ENCODE results near the gene SNAI1.
"Not testable (repeated sequence)": the region's sequence is repeated elsewhere in the genome, so short reads cannot be mapped to it uniquely, and the experiment has no call there.

The SNAI1 gene

GRCh38 chr20:49982346-49983122 is at the start of gene SNAI1:
TSS of gene SNAI1 (plus strand) at chr20:49982980. CDS start at chr20:49983060, 80 bp downstream.
- in situ Hi-C loops (cut with MboI; ENCODE audit: low sequenced_read_pairs), result loop anchor here (5.0 kb wide), 1 partner anchor 85 kb away; no protein-coding TSS in a partner anchor

GRCh38 chr20:49935746-49936152 is 47.0 kb upstream of the SNAI1 start:
- in situ Hi-C loops (cut with MboI; ENCODE audit: low sequenced_read_pairs), result no loop called here

- in situ Hi-C loops (cut with MboI; ENCODE audit: low sequenced_read_pairs), result no loop called here
Measured at GRCh38 chr20:49936153-49937026, 46.4 kb upstream of the SNAI1 start, which contains the start of gene RNF114. TSS of gene RNF114 (plus strand) at chr20:49936397. CDS start at chr20:49936413, 16 bp downstream.

GRCh38 chr20:49937027-49937929 is 45.5 kb upstream of the SNAI1 start:
- in situ Hi-C loops (cut with MboI; ENCODE audit: low sequenced_read_pairs), result no loop called here

- in situ Hi-C loops (cut with MboI; ENCODE audit: low sequenced_read_pairs), result no loop called here
Measured at GRCh38 chr20:49938173-49939163, 44.3 kb upstream of the SNAI1 start.

- in situ Hi-C loops (cut with MboI; ENCODE audit: low sequenced_read_pairs), result no loop called here
Measured at GRCh38 chr20:49941456-49941855, 41.3 kb upstream of the SNAI1 start.

- in situ Hi-C loops (cut with MboI; ENCODE audit: low sequenced_read_pairs), result no loop called here
Measured at GRCh38 chr20:49942303-49942702, 40.5 kb upstream of the SNAI1 start.

- in situ Hi-C loops (cut with MboI; ENCODE audit: low sequenced_read_pairs), result no loop called here
Measured at GRCh38 chr20:49942942-49943341, 39.8 kb upstream of the SNAI1 start.

GRCh38 chr20:49945306-49945700 is 37.5 kb upstream of the SNAI1 start:
- in situ Hi-C loops (cut with MboI; ENCODE audit: low sequenced_read_pairs), result no loop called here

- in situ Hi-C loops (cut with MboI; ENCODE audit: low sequenced_read_pairs), result no loop called here
Measured at GRCh38 chr20:49945701-49946477, 36.9 kb upstream of the SNAI1 start.

- in situ Hi-C loops (cut with MboI; ENCODE audit: low sequenced_read_pairs), result no loop called here
Measured at GRCh38 chr20:49948178-49948577, 34.6 kb upstream of the SNAI1 start.

- in situ Hi-C loops (cut with MboI; ENCODE audit: low sequenced_read_pairs), result no loop called here
Measured at GRCh38 chr20:49948809-49949507, 33.8 kb upstream of the SNAI1 start.

GRCh38 chr20:49951151-49951550 is 31.6 kb upstream of the SNAI1 start:
- in situ Hi-C loops (cut with MboI; ENCODE audit: low sequenced_read_pairs), result no loop called here

- in situ Hi-C loops (cut with MboI; ENCODE audit: low sequenced_read_pairs), result no loop called here
Measured at GRCh38 chr20:49955167-49955566, 27.6 kb upstream of the SNAI1 start.

GRCh38 chr20:49955830-49956396 is 26.9 kb upstream of the SNAI1 start:
- in situ Hi-C loops (cut with MboI; ENCODE audit: low sequenced_read_pairs), result not testable (repeated sequence)

- in situ Hi-C loops (cut with MboI; ENCODE audit: low sequenced_read_pairs), result no loop called here
Measured at GRCh38 chr20:49956689-49957088, 26.1 kb upstream of the SNAI1 start.

- in situ Hi-C loops (cut with MboI; ENCODE audit: low sequenced_read_pairs), result not testable (repeated sequence)
Measured at GRCh38 chr20:49957089-49957938, 25.5 kb upstream of the SNAI1 start.
